Lower lobe of right lung (tissue), 2 donors: ENCODE data around the gene CCDC88C. TPM values are rescaled to one million over a fixed set of nuclear protein-coding genes. Genes with fewer than 3 reads are reported as not detected.

ENCODE experiments used
- ATAC-seq, 2 donors: fragments of 200-7000 bp; cut with Tn5 transposase; one replicate each; pipeline ENCODE4 v1.9.1; 2020 to 2022; ENCODE audit warnings: mild to moderate bottlenecking in 2 of 2, moderate library complexity in 2 of 2
- DNase-seq: peaks from one replicate; pipeline ENCODE4 v3.0.0-alpha.2; 2020
- H3K27ac ChIP-seq: fragments of 200-600 bp; one replicate; pipeline ENCODE4 v1.8.0; 2022
- H3K27me3 ChIP-seq: fragments of 200-600 bp; one replicate; pipeline ENCODE4 v1.8.0; 2022; ENCODE audit warnings: low read depth
- H3K36me3 ChIP-seq: fragments of 200-600 bp; one replicate; pipeline ENCODE4 v1.8.0; 2022; ENCODE audit warnings: mild to moderate bottlenecking
- H3K4me1 ChIP-seq: fragments of 200-600 bp; one replicate; pipeline ENCODE4 v1.8.0; 2022
- H3K4me3 ChIP-seq: fragments of 200-600 bp; one replicate; pipeline ENCODE4 v1.8.0; 2022; ENCODE audit warnings: mild to moderate bottlenecking
- H3K9me3 ChIP-seq: fragments of 200-600 bp; one replicate; pipeline ENCODE4 v1.8.0; 2022
- intact Hi-C: fragments of 100-400 bp; cut with DNase I; formaldehyde crosslinking; loops from one replicate; pipeline ENCODE4 v1.11.0; 2022
- total RNA-seq: library from RNA; stranded (reverse); fragmentation: NEBNext Ultra II Directional; extraction: Animal tissue kit (Norgen Biotek cat#: 25700); gene quantifications from one replicate; pipeline ENCODE4 v1.2.1, GENCODE V29; 2021
- TF ChIP-seq, protein P1 (sequence below): fragments of 200-600 bp; IDR thresholded peaks from one replicate; pipeline ENCODE4 v1.8.0; 2022; ENCODE audit warnings: antibody characterized with exemption, mild to moderate bottlenecking
- donor health status: DM: no; HTN: yes; CAD: no; lungs with severe emphysema.

Gene CCDC88C
- total RNA-seq, 1 donor from 2014 or later, result 45.8 TPM

DNA sequence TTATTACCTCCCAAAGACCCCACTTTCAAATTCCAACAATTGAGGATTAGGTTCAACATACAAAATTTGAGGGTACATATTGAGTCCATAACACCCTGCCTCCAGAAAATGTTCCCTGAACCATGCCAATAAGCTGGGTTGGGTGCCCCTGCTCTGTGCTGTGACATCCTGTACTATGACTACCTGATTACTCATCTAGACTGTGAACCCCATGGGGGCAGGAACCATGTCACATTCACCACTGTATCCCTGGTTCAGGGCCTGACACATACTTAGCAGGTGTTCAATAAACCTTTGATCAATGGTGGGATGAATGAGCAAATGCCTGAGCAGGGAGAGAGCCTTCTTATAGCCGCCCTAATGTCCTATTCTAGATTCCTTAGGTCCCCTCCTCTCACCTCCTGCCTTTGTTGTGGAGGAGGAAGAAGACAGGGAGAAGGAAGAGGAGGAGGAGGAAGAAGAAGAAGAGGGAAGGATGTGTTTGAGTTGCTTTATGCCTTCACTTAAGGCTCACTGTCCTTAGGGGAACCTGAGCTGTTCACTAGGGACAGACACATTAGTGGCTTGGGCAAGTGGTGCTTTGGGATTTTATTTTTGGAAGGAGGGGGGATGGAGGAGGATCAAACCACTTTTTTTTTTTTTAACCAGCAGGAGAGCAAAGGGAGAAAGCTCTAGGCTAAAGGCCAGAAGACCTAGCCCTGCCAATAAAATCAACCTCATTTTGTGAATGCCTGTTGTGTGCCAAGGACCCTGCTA is 194.4 kb downstream of the CCDC88C start:
- no peaks in the 10 kb centered on the region for H3K27me3 ChIP-seq
- peaks cover 29% of the 10 kb centered on the region for H3K36me3 ChIP-seq
- no peak overlapping the region for H3K4me3 ChIP-seq
- TF ChIP-seq, protein P1, sequence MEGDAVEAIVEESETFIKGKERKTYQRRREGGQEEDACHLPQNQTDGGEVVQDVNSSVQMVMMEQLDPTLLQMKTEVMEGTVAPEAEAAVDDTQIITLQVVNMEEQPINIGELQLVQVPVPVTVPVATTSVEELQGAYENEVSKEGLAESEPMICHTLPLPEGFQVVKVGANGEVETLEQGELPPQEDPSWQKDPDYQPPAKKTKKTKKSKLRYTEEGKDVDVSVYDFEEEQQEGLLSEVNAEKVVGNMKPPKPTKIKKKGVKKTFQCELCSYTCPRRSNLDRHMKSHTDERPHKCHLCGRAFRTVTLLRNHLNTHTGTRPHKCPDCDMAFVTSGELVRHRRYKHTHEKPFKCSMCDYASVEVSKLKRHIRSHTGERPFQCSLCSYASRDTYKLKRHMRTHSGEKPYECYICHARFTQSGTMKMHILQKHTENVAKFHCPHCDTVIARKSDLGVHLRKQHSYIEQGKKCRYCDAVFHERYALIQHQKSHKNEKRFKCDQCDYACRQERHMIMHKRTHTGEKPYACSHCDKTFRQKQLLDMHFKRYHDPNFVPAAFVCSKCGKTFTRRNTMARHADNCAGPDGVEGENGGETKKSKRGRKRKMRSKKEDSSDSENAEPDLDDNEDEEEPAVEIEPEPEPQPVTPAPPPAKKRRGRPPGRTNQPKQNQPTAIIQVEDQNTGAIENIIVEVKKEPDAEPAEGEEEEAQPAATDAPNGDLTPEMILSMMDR, result no peak
- H3K27ac ChIP-seq, result peak overlapping the region; percentile 57
- ATAC-seq (no peak), DNase-seq (no peak)
- H3K4me1 ChIP-seq, result peaks cover 71% of the 10 kb centered on the region
- no peaks in the 10 kb centered on the region for H3K9me3 ChIP-seq
- intact Hi-C loops, result no loop called here

Other genes starting within 250 kb of the CCDC88C start
- gene GPR68, start 173.1 kb downstream of the CCDC88C start, total RNA-seq, result 3.4 TPM
- 85.4 TPM for gene PPP4R3A, start 92.5 kb upstream of the CCDC88C start, total RNA-seq